Adrenal gland (tissue), 12 donors: Measurements from ENCODE around the gene HIC1. TPM values are rescaled to one million over a fixed set of nuclear protein-coding genes. Genes with fewer than 3 reads are reported as not detected.

ENCODE experiments used
- DNase-seq, 7 donors: peaks; one replicate each; pipeline ENCODE4 v3.0.0-alpha.2; 2019 to 2020
- H3K27ac ChIP-seq, 5 donors: fragments of 200-600 bp; sonication (generic) in 4 of 5; 1 replicate in 3 of 5; 2 replicates in 2 of 5; pipeline versions ENCODE4 v1.5.1 to v1.8.0; 2016 to 2020; ENCODE audit warnings: mild to moderate bottlenecking in 1 of 5
- H3K27me3 ChIP-seq: fragments of 200-600 bp; 2 replicates; pipeline ENCODE4 v1.8.0; 2021
- H3K36me3 ChIP-seq, 2 donors: fragments of 200-600 bp; replicated peaks in 1 of 2; 1 replicate in 1 of 2; 2 replicates in 1 of 2; pipeline versions ENCODE4 v1.5.1 to v1.8.0; 2018 to 2022
- H3K4me1 ChIP-seq, 2 donors: fragments of 200-600 bp; replicated peaks in 1 of 2; 1 replicate in 1 of 2; 2 replicates in 1 of 2; pipeline versions ENCODE4 v1.5.1 to v1.8.0; 2018 to 2021
- H3K4me3 ChIP-seq, 4 donors: fragments of 200-600 bp; sonication (generic) in 3 of 4; one replicate each; pipeline ENCODE4 v1.5.1; 2016 to 2018
- H3K9me3 ChIP-seq, 3 donors: fragments of 200-600 bp; sonication (generic) in 1 of 3; replicated peaks in 1 of 3; 1 replicate in 2 of 3; 2 replicates in 1 of 3; pipeline versions ENCODE4 v1.5.1 to v1.8.0; 2016 to 2021
- POLR2A ChIP-seq, 2 donors: fragments of 450-650 bp; IDR thresholded peaks; one replicate each; pipeline ENCODE4 v1.6.1; 2017; ENCODE audit warnings: antibody characterized with exemption in 2 of 2, mild to moderate bottlenecking in 2 of 2, moderate library complexity in 1 of 2
- WGBS, 4 donors: extraction: QIAGEN DNeasy Blood & Tissue Kit in 2 of 4; methylation state at CpG; one replicate each; pipeline versions ENCODE4 v1.1.5 to v1.1.7; 2013 to 2017; 5-methylcytosine and 5-hydroxymethylcytosine counted together
- intact Hi-C, 2 donors: fragments of 100-400 bp; cut with DNase I; formaldehyde crosslinking; loops; one replicate each; pipeline versions ENCODE4 v1.14.1 to v1.15.0; 2022 to 2023
- microRNA counts, 2 donors: library from miRNA; unstranded; fragments of <30 nt; microRNA quantifications; one replicate each; lab custom pipeline; 2016
- microRNA-seq, 3 donors: library from miRNA; unstranded; fragments of <30 nt; microRNA quantifications; one replicate each; pipeline ENCODE4, GENCODE V29; 2017 to 2020
- polyA plus RNA-seq, 3 donors: library from polyadenylated mRNA; stranded (reverse); fragments of 200-250 nt in 2 of 3; fragments of 350-450 nt in 1 of 3; fragmentation: Illumina TruSeq in 1 of 3; extraction: RNeasy Lipid Tissue Mini Kit (QIAGEN cat#74804) in 1 of 3; gene quantifications; one replicate each; pipeline ENCODE4 v1.2.3, GENCODE V29; 2013 to 2014
- small RNA-seq, 2 donors: library from RNA; depleted of rRNA; stranded (forward); fragments of <200 nt; gene quantifications; one replicate each; pipeline ENCODE3, GENCODE V24; 2016
- total RNA-seq, 9 donors: library from RNA; depleted of rRNA in 4 of 9; stranded (reverse); fragments of >200 nt in 4 of 9; fragments of 120-200 nt in 1 of 9; fragmentation: NEBNext Ultra II Directional in 1 of 9; extraction: Animal tissue kit (Norgen Biotek cat#: 25700) in 1 of 9; gene quantifications; one replicate each; pipeline versions ENCODE4 v1.1.0 to v1.2.4, GENCODE V29; 2013 to 2023
- TF ChIP-seq, protein P1 (sequence below), 6 experiments: fragments of 450-650 bp in 4 of 6; fragments of 200-600 bp in 2 of 6; sonication (generic) in 1 of 6; IDR thresholded peaks; 1 replicate in 5 of 6; 2 replicates in 1 of 6; pipeline versions ENCODE4 v1.5.1 to v1.8.0; 2016 to 2021; ENCODE audit warnings: antibody characterized with exemption in 6 of 6, mild to moderate bottlenecking in 2 of 6, moderate library complexity in 1 of 6
- donor health status: healthy with polysubstance abuse.
- donor health status: Bipolar disorder and iron deficiency.
- donor health status: DM: yes; HTN: yes; CAD: no.
- donor health status: DM: no; HTN: no; CAD: no.
- donor health status: DM: no; HTN: no; CAD: no.
- donor health status: DM: yes; HTN: yes; CAD: no.

HIC1 gene
- total and polyA plus RNA-seq, 12 donors: 0.92 to 61.8 (median 23.9) TPM

DNA sequence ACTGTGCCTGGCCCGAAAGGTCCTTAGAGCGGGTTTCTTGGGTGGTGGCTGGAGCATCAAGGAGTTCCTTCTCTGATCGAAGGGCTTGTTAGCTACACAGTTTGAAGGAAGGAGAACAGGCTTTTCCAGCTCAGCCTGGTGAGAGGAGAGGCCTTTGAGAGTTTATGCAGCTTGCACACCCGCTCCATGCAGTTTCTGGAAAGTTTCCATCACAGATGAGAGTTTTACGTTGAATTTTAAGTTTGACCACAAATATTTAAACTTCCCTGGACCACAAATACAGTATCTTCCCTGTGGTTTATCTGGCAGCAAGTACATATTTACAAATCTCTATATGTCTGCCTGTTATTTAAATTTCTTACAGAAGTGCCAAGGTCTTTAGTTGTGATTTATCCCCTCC is 56.8 kb downstream of the HIC1 start:
- Histone ChIP-seq H3K27ac (no peak overlapping the region), H3K4me1 (peaks cover 0 to 4% of the 10 kb centered on the region in 2 donors), H3K27me3 (no peaks in the 10 kb centered on the region), H3K36me3 (no peaks in the 10 kb centered on the region), H3K4me3 (no peak overlapping the region), H3K9me3 (no peaks in the 10 kb centered on the region)
- no peak for TF ChIP-seq POLR2A (IDR thresholded peaks at IDR 0.05)
- TF ChIP-seq, protein P1, sequence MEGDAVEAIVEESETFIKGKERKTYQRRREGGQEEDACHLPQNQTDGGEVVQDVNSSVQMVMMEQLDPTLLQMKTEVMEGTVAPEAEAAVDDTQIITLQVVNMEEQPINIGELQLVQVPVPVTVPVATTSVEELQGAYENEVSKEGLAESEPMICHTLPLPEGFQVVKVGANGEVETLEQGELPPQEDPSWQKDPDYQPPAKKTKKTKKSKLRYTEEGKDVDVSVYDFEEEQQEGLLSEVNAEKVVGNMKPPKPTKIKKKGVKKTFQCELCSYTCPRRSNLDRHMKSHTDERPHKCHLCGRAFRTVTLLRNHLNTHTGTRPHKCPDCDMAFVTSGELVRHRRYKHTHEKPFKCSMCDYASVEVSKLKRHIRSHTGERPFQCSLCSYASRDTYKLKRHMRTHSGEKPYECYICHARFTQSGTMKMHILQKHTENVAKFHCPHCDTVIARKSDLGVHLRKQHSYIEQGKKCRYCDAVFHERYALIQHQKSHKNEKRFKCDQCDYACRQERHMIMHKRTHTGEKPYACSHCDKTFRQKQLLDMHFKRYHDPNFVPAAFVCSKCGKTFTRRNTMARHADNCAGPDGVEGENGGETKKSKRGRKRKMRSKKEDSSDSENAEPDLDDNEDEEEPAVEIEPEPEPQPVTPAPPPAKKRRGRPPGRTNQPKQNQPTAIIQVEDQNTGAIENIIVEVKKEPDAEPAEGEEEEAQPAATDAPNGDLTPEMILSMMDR (IDR thresholded peaks at IDR 0.05): no peak
- intact Hi-C loops: no loop called here
- WGBS, 4 donors: 90 to 99% (median 95%) methylated on average over 5 of the region's 5 CpGs
- DNase-seq: no peak

MicroRNAs encoded within 50 kb of the gene (microRNA counts, 767-probe panel; counts per million panel counts)
- microRNA hsa-miR-132-3p (lab: Ali Mortazavi, UCI): 5,326 to 6,815 counts per million in 2 donors
- microRNA hsa-miR-212-3p (lab: Ali Mortazavi, UCI): 0 counts per million in 2 donors

Small RNA genes lying within 50 kb of the gene (microRNA-seq; reads per million reads assigned to microRNA genes)
- gene MIR132 (1,632 to 3,669 (median 2,669) reads per million in 3 donors), gene MIR212 (85.1 to 129 (median 110) reads per million in 3 donors)

Small RNA genes lying within 50 kb of the gene (small RNA-seq; reads per million reads assigned to genes)
- gene AC090617.6: 0 reads per million in 2 donors
- 0 reads per million in 2 donors for gene AC090617.9
- 17.1 to 24.4 reads per million in 2 donors for gene MIR132
- 12.0 to 21.9 reads per million in 2 donors for gene MIR212
- 0 reads per million in 2 donors for gene OVCA2

Other genes starting within 250 kb of the HIC1 start
- 10 to 100 TPM; 10.2 to 20.2 (median 16.2) TPM for gene SMYD4, start 225.2 kb upstream of the HIC1 start, total RNA-seq
- 10 to 100 TPM in 1 of 3 donors, 1 to 10 TPM in 2; 5.1 to 17.9 (median 8.4) TPM for gene SMYD4, start 225.2 kb upstream of the HIC1 start, polyA plus RNA-seq
- gene RPA1, start 225.1 kb upstream of the HIC1 start, total RNA-seq: 100 to 1,000 TPM in 1 of 9 donors, 10 to 100 TPM in 8; 19.3 to 109 (median 23.5) TPM
- 10 to 100 TPM; 12.9 to 32.8 (median 14.8) TPM for gene RPA1, start 225.1 kb upstream of the HIC1 start, polyA plus RNA-seq
- 1 to 10 TPM; 1.3 to 9.4 (median 7.5) TPM for gene RTN4RL1, start 29.8 kb upstream of the HIC1 start, total RNA-seq
- gene RTN4RL1, start 29.8 kb upstream of the HIC1 start, polyA plus RNA-seq: 1 to 10 TPM; 1.8 to 2.4 (median 1.9) TPM
- gene DPH1, start 24.9 kb upstream of the HIC1 start, total RNA-seq: 10 to 100 TPM; 29.3 to 65.3 (median 53.3) TPM
- gene DPH1, start 24.9 kb upstream of the HIC1 start, polyA plus RNA-seq: 100 to 1,000 TPM in 1 of 3 donors, 10 to 100 TPM in 2; 34.3 to 100 (median 69.7) TPM
- 10 to 100 TPM; 37.2 to 75.9 (median 60.2) TPM for gene OVCA2, start 13.1 kb upstream of the HIC1 start, total RNA-seq
- gene OVCA2, start 13.1 kb upstream of the HIC1 start, polyA plus RNA-seq: 100 to 1,000 TPM in 2 of 3 donors, 10 to 100 TPM in 1; 57.5 to 155 (median 102) TPM
- gene SMG6, start 248.7 kb downstream of the HIC1 start, total RNA-seq: 10 to 100 TPM; 15.9 to 85.1 (median 44.0) TPM
- gene SMG6, start 248.7 kb downstream of the HIC1 start, polyA plus RNA-seq: 10 to 100 TPM; 37.6 to 46.3 (median 44.0) TPM
- gene SRR, start 248.8 kb downstream of the HIC1 start, total RNA-seq: 10 to 100 TPM in 8 of 9 donors, 1 to 10 TPM in 1; 9.3 to 58.6 (median 18.2) TPM
- 10 to 100 TPM in 1 of 3 donors, 1 to 10 TPM in 2; 3.8 to 18.0 (median 4.3) TPM for gene SRR, start 248.8 kb downstream of the HIC1 start, polyA plus RNA-seq